ENCODE results near the gene HMX1. TPM values are rescaled to one million over a fixed set of nuclear protein-coding genes. Genes with fewer than 3 reads are reported as not detected.

HMX1 gene
- polyA plus RNA-seq, 1 of the 3 experiments (the other 2 are of a cell fraction) = 0.20 TPM

DNA sequence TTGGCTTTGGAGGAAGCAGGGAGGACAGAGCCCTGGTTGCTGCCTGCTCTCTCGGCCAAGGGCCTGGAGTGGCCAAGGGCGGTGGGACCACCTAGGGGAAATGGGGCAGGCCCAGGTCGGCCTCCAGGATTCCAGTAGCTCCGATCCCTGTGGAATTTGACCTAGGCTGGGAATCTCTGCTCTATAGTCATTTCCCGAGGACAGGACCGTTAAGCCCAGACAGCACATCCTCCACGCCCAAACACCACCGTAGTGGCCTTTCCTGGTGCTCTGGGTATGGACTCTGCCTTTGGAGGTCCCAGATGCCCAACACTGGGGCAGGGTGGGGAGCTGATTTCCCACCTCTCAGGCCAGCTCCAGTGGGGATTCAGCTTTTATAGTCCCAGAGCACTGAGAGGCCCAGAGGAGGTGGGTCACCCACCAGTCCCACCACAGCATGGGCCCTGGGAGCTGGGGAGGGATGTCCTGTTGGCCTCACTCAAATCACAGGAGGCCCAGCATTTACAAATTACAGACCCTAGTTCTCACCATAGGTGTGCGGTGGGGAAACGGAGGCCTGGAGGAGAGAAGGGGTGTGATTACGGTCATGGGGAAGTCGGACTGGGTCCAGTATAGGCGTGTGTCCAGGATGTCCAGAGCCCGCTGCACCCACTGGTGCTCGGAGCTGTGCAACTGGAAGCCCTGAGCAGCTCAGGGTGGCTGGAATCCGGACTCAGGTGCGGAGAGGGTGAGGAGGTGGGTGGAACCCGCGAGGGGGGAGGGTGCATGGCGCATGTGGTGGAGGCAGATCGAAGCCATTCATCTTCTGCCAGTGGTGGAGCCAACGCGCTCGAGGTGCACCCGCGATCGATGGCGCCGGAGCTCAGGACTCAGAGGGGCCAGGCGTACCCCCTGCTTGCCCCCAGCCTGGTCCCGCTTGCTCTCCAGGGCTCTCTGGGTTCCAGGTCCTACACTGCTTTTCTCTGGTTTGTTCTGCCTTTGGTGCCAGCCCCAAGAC lies 7.7 kb downstream of the HMX1 start:
- Histone ChIP-seq H3K27ac (ENCODE audit: low read depth in 2 of 2, low read length in 1 of 2) (no peak overlapping the region), H3K4me2 (no peak overlapping the region), H4K20me1 (ENCODE audit: insufficient read depth) (no peaks in the 10 kb centered on the region), H3K36me3 (replicated peaks in 1 of 2; ENCODE audit: control insufficient read depth in 1 of 2, insufficient read depth in 2 of 2, low read length in 1 of 2) (no peaks in the 10 kb centered on the region), H3K4me3 (ENCODE audit: low read depth in 2 of 2, low read length in 1 of 2) (no peak overlapping the region), H3K9me2 (no peaks in the 10 kb centered on the region), H3K79me2 (ENCODE audit: insufficient read depth) (no peaks in the 10 kb centered on the region), H3K4me1 (ENCODE audit: control insufficient read depth in 1 of 2, insufficient read depth in 2 of 2, low read depth in 1 of 2, low read length in 1 of 2) (peaks cover 0 to 2% of the 10 kb centered on the region in 2 experiments; a peak in 1 of 4 replicates), H3F3A (replicated peaks; ENCODE audit: insufficient read depth) (no peaks in the 10 kb centered on the region), H3K9ac (no peak overlapping the region), H3K27me3 (ENCODE audit: insufficient read depth) (no peaks in the 10 kb centered on the region), H2AFZ (ENCODE audit: low read depth) (no peak overlapping the region), H3K9me3 (no peaks in the 10 kb centered on the region)
- whole genome bisulfite sequencing (ENCODE audit: low lambda C conversion rate) = 64% methylated on average over 16 of the region's 31 CpGs
- TF ChIP-seq, protein P1, sequence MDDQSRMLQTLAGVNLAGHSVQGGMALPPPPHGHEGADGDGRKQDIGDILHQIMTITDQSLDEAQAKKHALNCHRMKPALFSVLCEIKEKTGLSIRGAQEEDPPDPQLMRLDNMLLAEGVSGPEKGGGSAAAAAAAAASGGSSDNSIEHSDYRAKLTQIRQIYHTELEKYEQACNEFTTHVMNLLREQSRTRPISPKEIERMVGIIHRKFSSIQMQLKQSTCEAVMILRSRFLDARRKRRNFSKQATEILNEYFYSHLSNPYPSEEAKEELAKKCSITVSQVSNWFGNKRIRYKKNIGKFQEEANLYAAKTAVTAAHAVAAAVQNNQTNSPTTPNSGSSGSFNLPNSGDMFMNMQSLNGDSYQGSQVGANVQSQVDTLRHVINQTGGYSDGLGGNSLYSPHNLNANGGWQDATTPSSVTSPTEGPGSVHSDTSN (IDR thresholded peaks at IDR 0.05) = no peak
- TF ChIP-seq YY1 (IDR thresholded peaks at IDR 0.05; ENCODE audit: low read depth) (no peak), RCOR1 (IDR thresholded peaks at IDR 0.05; ENCODE audit: low read length) (no peak), TEAD4 (IDR thresholded peaks at IDR 0.05; ENCODE audit: borderline replicate concordance, insufficient read depth) (no peak), FOXM1 (IDR thresholded peaks at IDR 0.05; ENCODE audit: low read depth) (no peak), NFIC (IDR thresholded peaks at IDR 0.05; ENCODE audit: borderline replicate concordance) (no peak), EP300 (IDR thresholded peaks at IDR 0.05; ENCODE audit: borderline replicate concordance in 1 of 2, low read depth in 1 of 2, low read length in 1 of 2) (no peak), CHD2 (IDR thresholded peaks at IDR 0.05; ENCODE audit: low read length, partially characterized antibody) (no peak), RAD21 (IDR thresholded peaks at IDR 0.05; ENCODE audit: low read length) (no peak)
- TF ChIP-seq, protein P2, sequence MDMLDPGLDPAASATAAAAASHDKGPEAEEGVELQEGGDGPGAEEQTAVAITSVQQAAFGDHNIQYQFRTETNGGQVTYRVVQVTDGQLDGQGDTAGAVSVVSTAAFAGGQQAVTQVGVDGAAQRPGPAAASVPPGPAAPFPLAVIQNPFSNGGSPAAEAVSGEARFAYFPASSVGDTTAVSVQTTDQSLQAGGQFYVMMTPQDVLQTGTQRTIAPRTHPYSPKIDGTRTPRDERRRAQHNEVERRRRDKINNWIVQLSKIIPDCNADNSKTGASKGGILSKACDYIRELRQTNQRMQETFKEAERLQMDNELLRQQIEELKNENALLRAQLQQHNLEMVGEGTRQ (IDR thresholded peaks at IDR 0.05; ENCODE audit: borderline replicate concordance, low read depth, low read length) = no peak
- TF ChIP-seq, protein P3, sequence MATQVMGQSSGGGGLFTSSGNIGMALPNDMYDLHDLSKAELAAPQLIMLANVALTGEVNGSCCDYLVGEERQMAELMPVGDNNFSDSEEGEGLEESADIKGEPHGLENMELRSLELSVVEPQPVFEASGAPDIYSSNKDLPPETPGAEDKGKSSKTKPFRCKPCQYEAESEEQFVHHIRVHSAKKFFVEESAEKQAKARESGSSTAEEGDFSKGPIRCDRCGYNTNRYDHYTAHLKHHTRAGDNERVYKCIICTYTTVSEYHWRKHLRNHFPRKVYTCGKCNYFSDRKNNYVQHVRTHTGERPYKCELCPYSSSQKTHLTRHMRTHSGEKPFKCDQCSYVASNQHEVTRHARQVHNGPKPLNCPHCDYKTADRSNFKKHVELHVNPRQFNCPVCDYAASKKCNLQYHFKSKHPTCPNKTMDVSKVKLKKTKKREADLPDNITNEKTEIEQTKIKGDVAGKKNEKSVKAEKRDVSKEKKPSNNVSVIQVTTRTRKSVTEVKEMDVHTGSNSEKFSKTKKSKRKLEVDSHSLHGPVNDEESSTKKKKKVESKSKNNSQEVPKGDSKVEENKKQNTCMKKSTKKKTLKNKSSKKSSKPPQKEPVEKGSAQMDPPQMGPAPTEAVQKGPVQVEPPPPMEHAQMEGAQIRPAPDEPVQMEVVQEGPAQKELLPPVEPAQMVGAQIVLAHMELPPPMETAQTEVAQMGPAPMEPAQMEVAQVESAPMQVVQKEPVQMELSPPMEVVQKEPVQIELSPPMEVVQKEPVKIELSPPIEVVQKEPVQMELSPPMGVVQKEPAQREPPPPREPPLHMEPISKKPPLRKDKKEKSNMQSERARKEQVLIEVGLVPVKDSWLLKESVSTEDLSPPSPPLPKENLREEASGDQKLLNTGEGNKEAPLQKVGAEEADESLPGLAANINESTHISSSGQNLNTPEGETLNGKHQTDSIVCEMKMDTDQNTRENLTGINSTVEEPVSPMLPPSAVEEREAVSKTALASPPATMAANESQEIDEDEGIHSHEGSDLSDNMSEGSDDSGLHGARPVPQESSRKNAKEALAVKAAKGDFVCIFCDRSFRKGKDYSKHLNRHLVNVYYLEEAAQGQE (IDR thresholded peaks at IDR 0.05; ENCODE audit: low read depth, low read length) = no peak
- DNase-seq = no peak
- ChIA-PET CTCF (interaction anchor here (0.9 to 1.6 kb wide), 4 partner anchors 21 to 257 kb away, joined by 3 to 4 read pairs (median 3); no protein-coding TSS in a partner anchor), POLR2A (no interaction called here)

Measured in SK-N-SH (cell line).